Heart left ventricle (tissue), 16 donors: ENCODE results near the gene BICRAL. TPM values are rescaled to one million over a fixed set of nuclear protein-coding genes. Genes with fewer than 3 reads are reported as not detected.
A peak's percentile ranks its signal among the peaks of the same experiment; 100 is the strongest.

ENCODE experiments used
- ATAC-seq, 4 donors: fragments of 200-7000 bp; cut with Tn5 transposase; one replicate each; pipeline ENCODE4 v1.9.1; 2020 to 2022; ENCODE audit warnings: moderate library complexity in 4 of 4, mild to moderate bottlenecking in 3 of 4, moderate number of reproducible peaks in 1 of 4
- DNase-seq, 5 donors: peaks; one replicate each; pipeline ENCODE4 v3.0.0-alpha.2; 2020
- H3K27ac ChIP-seq, 12 donors: fragments of 200-600 bp; sonication (generic) in 4 of 12; one replicate each; pipeline versions ENCODE4 v1.5.0 to v1.8.0; 2016 to 2022; ENCODE audit warnings: mild to moderate bottlenecking in 2 of 12
- H3K27me3 ChIP-seq, 9 donors: fragments of 200-600 bp; sonication (generic) in 2 of 9; one replicate each; pipeline versions ENCODE4 v1.5.1 to v1.8.0; 2016 to 2022; ENCODE audit warnings: mild to moderate bottlenecking in 3 of 9
- H3K36me3 ChIP-seq, 9 donors: fragments of 200-600 bp; sonication (generic) in 2 of 9; one replicate each; pipeline versions ENCODE4 v1.5.0 to v1.8.0; 2018 to 2022; ENCODE audit warnings: mild to moderate bottlenecking in 2 of 9
- H3K4me1 ChIP-seq, 12 donors: fragments of 200-600 bp; sonication (generic) in 4 of 12; one replicate each; pipeline versions ENCODE4 v1.5.0 to v1.8.0; 2016 to 2022; ENCODE audit warnings: mild to moderate bottlenecking in 3 of 12
- H3K4me3 ChIP-seq, 12 donors: fragments of 200-600 bp; sonication (generic) in 4 of 12; one replicate each; pipeline versions ENCODE4 v1.5.0 to v1.8.0; 2017 to 2022; ENCODE audit warnings: mild to moderate bottlenecking in 9 of 12, moderate library complexity in 4 of 12
- H3K9me3 ChIP-seq, 12 donors: fragments of 200-600 bp; sonication (generic) in 4 of 12; one replicate each; pipeline versions ENCODE4 v1.5.0 to v1.8.0; 2016 to 2022; ENCODE audit warnings: mild to moderate bottlenecking in 1 of 12
- CTCF ChIP-seq, 12 donors: fragments of 200-600 bp; sonication (generic) in 4 of 12; IDR thresholded peaks; one replicate each; pipeline versions ENCODE4 v1.5.0 to v1.8.0; 2018 to 2022; ENCODE audit warnings: antibody characterized with exemption in 12 of 12, mild to moderate bottlenecking in 5 of 12
- POLR2A ChIP-seq, 2 donors: fragments of 450-650 bp; IDR thresholded peaks; one replicate each; pipeline ENCODE4 v1.6.1; 2017; ENCODE audit warnings: antibody characterized with exemption in 2 of 2, mild to moderate bottlenecking in 2 of 2, moderate library complexity in 2 of 2
- WGBS, 4 donors: extraction: QIAGEN DNeasy Blood & Tissue Kit in 2 of 4; methylation state at CpG; one replicate each; pipeline versions ENCODE4 v1.1.5 to v1.1.7; 2013 to 2018; 5-methylcytosine and 5-hydroxymethylcytosine counted together
- intact Hi-C, 10 donors: fragments of 100-400 bp; cut with DNase I; formaldehyde crosslinking; loops; one replicate each; pipeline versions ENCODE4 v1.11.1 to v1.14.2; 2022
- polyA plus RNA-seq, 2 donors: library from polyadenylated mRNA; stranded (reverse); fragments of 200-250 nt; gene quantifications; one replicate each; pipeline ENCODE4 v1.2.3, GENCODE V29; 2013
- total RNA-seq, 9 donors: library from RNA; depleted of rRNA in 2 of 9; stranded (reverse); fragments of >200 nt in 2 of 9; fragmentation: NEBNext Ultra II Directional in 3 of 9; extraction: Animal tissue kit (Norgen Biotek cat#: 25700) in 3 of 9; gene quantifications; one replicate each; pipeline versions ENCODE4 v1.1.0 to v1.2.4, GENCODE V29; 2016 to 2023
- donor health status: ischemic (EF 13 %, LVEDD 7.1; RV severe dilation, severe dysfunction).
- donor health status: healthy with polysubstance abuse.
- donor health status: DM: no; HTN: yes; CAD: no.
- donor health status: DM: no; HTN: no; CAD: no.
- donor health status: ischemic (EF 25% LVEDD 6.9; RV normal size, moderate dysfunction).
- donor health status: ischemic (EF 25% LVEDD 5.7; RV mildly dilated, moderate dysfunction).
- donor health status: healthy.
- donor health status: DM: yes; HTN: yes; CAD: no.
- donor health status: ischemic (EF 35%, LVEDD 5.7; RV mildly dilated, moderate dysfunction).
- donor health status: nonischemic (EF 11% LVEDD 7.7; RV severe dilation, severe dysfunction).
- donor health status: DM: yes; HTN: yes; CAD: no.
- donor health status: PGD.
- donor health status: ischemic (EF 29% LVEDD 5.4; RV normal size, mild dysfunction).
- donor health status: nonischemic (EF 23%, LVEDD 6.1; RV moderate dilation, normal function).

Gene BICRAL
- total and polyA plus RNA-seq, 11 donors, result 2.5 to 17.1 (median 11.7) TPM

GRCh38 chr6:42834056-42834455 is 52.2 kb downstream of the BICRAL start:
- Histone ChIP-seq H3K4me1 (no peaks in the 10 kb centered on the region), H3K9me3 (no peaks in the 10 kb centered on the region), H3K36me3 (peaks cover 0 to 88% (median 51%) of the 10 kb centered on the region in 9 donors), H3K4me3 (no peak overlapping the region), H3K27me3 (no peaks in the 10 kb centered on the region), H3K27ac (no peak overlapping the region)
- DNase-seq (no peak), ATAC-seq (no peak)
- intact Hi-C loops, result no loop called here
- TF ChIP-seq POLR2A (IDR thresholded peaks at IDR 0.05) (no peak), CTCF (IDR thresholded peaks at IDR 0.05) (no peak)
- 98 to 99% (median 98%) methylated on average over 5 of the region's 5 CpGs for whole genome bisulfite sequencing, 4 donors

GRCh38 chr6:42841844-42842584 is 60.2 kb downstream of the BICRAL start:
- ATAC-seq (no peak), DNase-seq (no peak)
- Histone ChIP-seq H3K4me1 (no peaks in the 10 kb centered on the region), H3K9me3 (no peaks in the 10 kb centered on the region), H3K27ac (no peak overlapping the region), H3K4me3 (no peak overlapping the region), H3K36me3 (peaks cover 0 to 53% (median 9%) of the 10 kb centered on the region in 9 donors), H3K27me3 (no peaks in the 10 kb centered on the region)
- intact Hi-C loops, result no loop called here
- 86 to 91% (median 88%) methylated on average over 6 of the region's 6 CpGs for WGBS, 4 donors
- TF ChIP-seq CTCF (IDR thresholded peaks at IDR 0.05), result no peak
- no peak for TF ChIP-seq POLR2A (IDR thresholded peaks at IDR 0.05)

GRCh38 chr6:42845327-42845694 is 63.5 kb downstream of the BICRAL start:
- TF ChIP-seq POLR2A (IDR thresholded peaks at IDR 0.05), result no peak
- no peak for TF ChIP-seq CTCF (IDR thresholded peaks at IDR 0.05)
- no peaks in the 10 kb centered on the region for H3K4me1 ChIP-seq
- no peaks in the 10 kb centered on the region for H3K27me3 ChIP-seq
- ATAC-seq (peak in 1 of 4 donors; percentile 20), DNase-seq (no peak)
- intact Hi-C loops, result no loop called here
- WGBS, 4 donors, result 96 to 100% (median 98%) methylated on average over 6 of the region's 6 CpGs
- H3K4me3 ChIP-seq, result no peak overlapping the region
- H3K36me3 ChIP-seq, result peaks cover 0 to 45% (median 5%) of the 10 kb centered on the region in 9 donors
- no peak overlapping the region for H3K27ac ChIP-seq
- no peaks in the 10 kb centered on the region for H3K9me3 ChIP-seq

- 91 to 98% (median 93%) methylated on average over 2 of the region's 2 CpGs for WGBS, 4 donors
- H3K9me3 ChIP-seq, result no peaks in the 10 kb centered on the region
- ATAC-seq, result no peak
- H3K27ac ChIP-seq, result no peak overlapping the region
- no peak overlapping the region for H3K4me3 ChIP-seq
- H3K4me1 ChIP-seq, result no peaks in the 10 kb centered on the region
- no peaks in the 10 kb centered on the region for H3K27me3 ChIP-seq
- no peak for TF ChIP-seq POLR2A (IDR thresholded peaks at IDR 0.05)
- TF ChIP-seq CTCF (IDR thresholded peaks at IDR 0.05), result no peak
- no peak for DNase-seq
- intact Hi-C loops, result no loop called here
- peaks cover 0 to 44% (median 10%) of the 10 kb centered on the region in 9 donors for H3K36me3 ChIP-seq
These were observed 64.7 kb downstream of the BICRAL start for GRCh38 chr6:42846505-42846904.
